GM23338 (cell line): ENCODE data around the gene MAMDC2. TPM values are rescaled to one million over a fixed set of nuclear protein-coding genes. Genes with fewer than 3 reads are reported as not detected.

Source experiments
- ATAC-seq: fragments of 200-7000 bp; cut with Tn5 transposase; 3 replicates; pipeline ENCODE4 v1.9.1; 2020
- DNase-seq: peaks from one replicate; pipeline ENCODE4 v3.0.0-alpha.2; 2015; ENCODE audit warnings: low spot score
- H2AFZ ChIP-seq: fragments of 200-600 bp; sonication (generic); 2 replicates; pipeline ENCODE4 v1.8.0; 2016; ENCODE audit warnings: antibody characterized with exemption, mild to moderate bottlenecking, moderate library complexity
- H3F3A ChIP-seq: fragments of 200-600 bp; sonication (generic); replicated peaks from 2 replicates; pipeline ENCODE4 v1.8.0; 2017; ENCODE audit warnings: antibody characterized with exemption, mixed run types, low read depth
- H3K27ac ChIP-seq: fragments of 200-600 bp; sonication (generic); 2 replicates; pipeline ENCODE4 v1.6.1; 2016; ENCODE audit warnings: low read depth
- H3K27me3 ChIP-seq: fragments of 200-600 bp; sonication (generic); 2 replicates; pipeline ENCODE4 v1.8.0; 2016; ENCODE audit warnings: mild to moderate bottlenecking, mixed run types, moderate library complexity; ENCODE audit not compliant: insufficient read depth
- H3K36me3 ChIP-seq: fragments of 200-600 bp; sonication (generic); 2 replicates; pipeline ENCODE4 v1.8.0; 2016; ENCODE audit warnings: mild to moderate bottlenecking; ENCODE audit not compliant: insufficient read depth
- H3K4me1 ChIP-seq: fragments of 200-600 bp; sonication (generic); 2 replicates; pipeline ENCODE4 v1.8.0; 2016; ENCODE audit warnings: mild to moderate bottlenecking, moderate library complexity; ENCODE audit not compliant: insufficient read depth
- H3K4me2 ChIP-seq: fragments of 200-600 bp; sonication (generic); 2 replicates; pipeline ENCODE4 v1.7.1; 2017; ENCODE audit warnings: mixed run types
- H3K4me3 ChIP-seq: fragments of 200-600 bp; sonication (generic); 2 replicates; pipeline ENCODE4 v1.6.1; 2016; ENCODE audit warnings: mixed run types
- H3K79me2 ChIP-seq: fragments of 200-600 bp; sonication (generic); replicated peaks from 2 replicates; pipeline ENCODE4 v1.8.0; 2017; ENCODE audit warnings: mild to moderate bottlenecking; ENCODE audit not compliant: insufficient read depth
- H3K9me2 ChIP-seq: fragments of 200-600 bp; sonication (generic); 2 replicates; pipeline ENCODE4 v1.8.0; 2017; ENCODE audit not compliant: insufficient read depth
- H4K20me1 ChIP-seq: fragments of 200-600 bp; sonication (generic); replicated peaks from 2 replicates; pipeline ENCODE4 v1.8.0; 2017; ENCODE audit warnings: mild to moderate bottlenecking; ENCODE audit not compliant: insufficient read depth
- H3K27ac Mint-ChIP-seq: 2 replicates; pipeline ENCODE4 v1.8.0; 2020; ENCODE audit warnings: inconsistent platforms, mild to moderate bottlenecking, moderate library complexity, mixed read lengths
- H3K27me3 Mint-ChIP-seq: 3 replicates; pipeline ENCODE4 v1.8.0; 2022; ENCODE audit warnings: low read depth, mild to moderate bottlenecking, moderate library complexity, mixed read lengths, inconsistent platforms; ENCODE audit not compliant: insufficient read depth, poor library complexity
- H3K36me3 Mint-ChIP-seq: 3 replicates; pipeline ENCODE4 v1.8.0; 2021; ENCODE audit warnings: low read depth, mild to moderate bottlenecking, inconsistent platforms, moderate library complexity, mixed read lengths
- H3K4me1 Mint-ChIP-seq: 3 replicates; pipeline ENCODE4 v1.8.0; 2020; ENCODE audit warnings: mild to moderate bottlenecking, inconsistent platforms, mixed read lengths
- H3K4me3 Mint-ChIP-seq: 3 replicates; pipeline ENCODE4 v1.8.0; 2021; ENCODE audit warnings: moderate library complexity, mild to moderate bottlenecking, inconsistent platforms, mixed read lengths
- H3K9me3 Mint-ChIP-seq: 3 replicates; pipeline ENCODE4 v1.8.0; 2020; ENCODE audit warnings: moderate library complexity, mild to moderate bottlenecking, inconsistent platforms, mixed read lengths
- CREB1 ChIP-seq: fragments of 250-450 bp; sonication (Bioruptor Pico); IDR thresholded peaks from 2 replicates; pipeline ENCODE4 v1.5.0; 2020; ENCODE audit warnings: low read depth, mild to moderate bottlenecking, moderate library complexity
- CTCF ChIP-seq, 2 experiments: fragments of 200-600 bp in 1 of 2; sonication (generic) in 1 of 2; conservative IDR thresholded peaks; 2 replicates each; pipeline versions ENCODE4 v1.5.1 to v1.6.1; 2016 to 2017; ENCODE audit warnings: antibody characterized with exemption in 2 of 2, low read depth in 2 of 2, mild to moderate bottlenecking in 2 of 2, moderate library complexity in 1 of 2
- EZH2 ChIP-seq: fragments of 200-600 bp; sonication (generic); IDR thresholded peaks from one replicate; pipeline ENCODE4 v1.8.0; 2017; ENCODE audit warnings: antibody characterized with exemption, mild to moderate bottlenecking, low read depth; ENCODE audit not compliant: unreplicated experiment
- EZH2phosphoT487 ChIP-seq: fragments of 200-600 bp; sonication (generic); IDR thresholded peaks from one replicate; pipeline ENCODE4 v1.8.1; 2018; ENCODE audit warnings: antibody characterized with exemption; ENCODE audit not compliant: unreplicated experiment
- JUNB ChIP-seq: IDR thresholded peaks from one replicate; pipeline ENCODE4 v1.6.1; 2016; ENCODE audit warnings: antibody characterized with exemption; ENCODE audit not compliant: unreplicated experiment
- STAT1 ChIP-seq: IDR thresholded peaks from one replicate; pipeline ENCODE4 v1.6.1; 2016; ENCODE audit warnings: antibody characterized with exemption; ENCODE audit not compliant: unreplicated experiment
- ZNF114 ChIP-seq: fragments of 250-450 bp; sonication (Bioruptor Pico); IDR thresholded peaks from 2 replicates; pipeline ENCODE4 v1.5.0; 2020; ENCODE audit warnings: mild to moderate bottlenecking, moderate library complexity
- ZNF331 ChIP-seq: fragments of 250-450 bp; sonication (Bioruptor Pico); IDR thresholded peaks from 2 replicates; pipeline ENCODE4 v1.5.0; 2020; ENCODE audit warnings: low read depth, mild to moderate bottlenecking, moderate library complexity
- polyA plus RNA-seq: library from polyadenylated mRNA; unstranded; fragments of >200 nt; fragmentation: Nextera tagmentation; extraction: Ambion mirVana; gene quantifications from 2 replicates; pipeline ENCODE4 v1.2.1, GENCODE V29; 2016
- total RNA-seq: library from RNA; depleted of rRNA; stranded (reverse); fragments of >200 nt; shearing (Covaris generic); gene quantifications from 2 replicates; pipeline ENCODE4 v1.2.3, GENCODE V29; 2014
- TF ChIP-seq, protein P1 (sequence below): fragments of 250-450 bp; sonication (Bioruptor Pico); IDR thresholded peaks from 2 replicates; pipeline ENCODE4 v1.5.0; 2020; ENCODE audit warnings: mild to moderate bottlenecking, moderate library complexity
- TF ChIP-seq, protein P2 (sequence below): IDR thresholded peaks from 2 replicates; pipeline ENCODE4 v1.6.1; 2016; ENCODE audit warnings: antibody characterized with exemption

The MAMDC2 gene
- total and polyA plus RNA-seq, 2 experiments from 2014 or later = 7.7 to 19.6 TPM

DNA sequence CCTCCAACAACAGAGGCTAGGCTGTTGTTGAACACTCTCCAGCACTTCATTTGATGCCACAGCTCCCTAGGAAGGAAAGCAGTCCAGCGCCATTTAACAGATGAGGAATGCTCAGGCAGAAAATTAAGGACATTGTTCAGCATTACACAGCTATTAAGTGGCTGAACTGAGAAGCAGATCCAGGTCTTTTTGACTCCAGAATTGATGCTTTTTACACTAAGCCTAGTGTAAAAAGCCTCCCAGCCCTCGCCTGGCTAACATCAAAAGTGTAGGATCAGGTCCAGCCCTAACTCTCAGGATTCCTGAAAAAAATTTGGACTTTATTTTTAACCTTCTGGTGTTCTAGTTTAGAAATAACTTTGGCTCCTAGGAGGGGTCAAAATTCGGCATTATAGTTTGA is 108.7 kb downstream of the MAMDC2 start:
- ATAC-seq (no peak), DNase-seq (no peak)
- Histone ChIP-seq H3F3A (no peaks in the 10 kb centered on the region), H3K27me3 (no peaks in the 10 kb centered on the region), H3K79me2 (no peaks in the 10 kb centered on the region), H3K9me2 (peaks cover 5% of the 10 kb centered on the region; the same call in 1 of the 2 replicates), H2AFZ (no peak overlapping the region), H3K36me3 (no peaks in the 10 kb centered on the region), H3K27ac (no peak overlapping the region), H4K20me1 (no peaks in the 10 kb centered on the region), H3K4me2 (no peak overlapping the region), H3K4me3 (no peak overlapping the region), H3K4me1 (peaks cover 19% of the 10 kb centered on the region)
- H3K36me3 Mint-ChIP-seq = no peaks in the 10 kb centered on the region
- TF ChIP-seq EZH2phosphoT487 (no peak), CREB1 (CRISPR knock-in tag) (no peak), CTCF (conservative IDR thresholded peaks at IDR 0.05; ENCODE audit: low read depth in 2 of 2) (no peak), JUNB (no peak), EZH2 (no peak), ZNF114 (no peak), STAT1 (no peak), ZNF331 (no peak)
- TF ChIP-seq, protein P1, sequence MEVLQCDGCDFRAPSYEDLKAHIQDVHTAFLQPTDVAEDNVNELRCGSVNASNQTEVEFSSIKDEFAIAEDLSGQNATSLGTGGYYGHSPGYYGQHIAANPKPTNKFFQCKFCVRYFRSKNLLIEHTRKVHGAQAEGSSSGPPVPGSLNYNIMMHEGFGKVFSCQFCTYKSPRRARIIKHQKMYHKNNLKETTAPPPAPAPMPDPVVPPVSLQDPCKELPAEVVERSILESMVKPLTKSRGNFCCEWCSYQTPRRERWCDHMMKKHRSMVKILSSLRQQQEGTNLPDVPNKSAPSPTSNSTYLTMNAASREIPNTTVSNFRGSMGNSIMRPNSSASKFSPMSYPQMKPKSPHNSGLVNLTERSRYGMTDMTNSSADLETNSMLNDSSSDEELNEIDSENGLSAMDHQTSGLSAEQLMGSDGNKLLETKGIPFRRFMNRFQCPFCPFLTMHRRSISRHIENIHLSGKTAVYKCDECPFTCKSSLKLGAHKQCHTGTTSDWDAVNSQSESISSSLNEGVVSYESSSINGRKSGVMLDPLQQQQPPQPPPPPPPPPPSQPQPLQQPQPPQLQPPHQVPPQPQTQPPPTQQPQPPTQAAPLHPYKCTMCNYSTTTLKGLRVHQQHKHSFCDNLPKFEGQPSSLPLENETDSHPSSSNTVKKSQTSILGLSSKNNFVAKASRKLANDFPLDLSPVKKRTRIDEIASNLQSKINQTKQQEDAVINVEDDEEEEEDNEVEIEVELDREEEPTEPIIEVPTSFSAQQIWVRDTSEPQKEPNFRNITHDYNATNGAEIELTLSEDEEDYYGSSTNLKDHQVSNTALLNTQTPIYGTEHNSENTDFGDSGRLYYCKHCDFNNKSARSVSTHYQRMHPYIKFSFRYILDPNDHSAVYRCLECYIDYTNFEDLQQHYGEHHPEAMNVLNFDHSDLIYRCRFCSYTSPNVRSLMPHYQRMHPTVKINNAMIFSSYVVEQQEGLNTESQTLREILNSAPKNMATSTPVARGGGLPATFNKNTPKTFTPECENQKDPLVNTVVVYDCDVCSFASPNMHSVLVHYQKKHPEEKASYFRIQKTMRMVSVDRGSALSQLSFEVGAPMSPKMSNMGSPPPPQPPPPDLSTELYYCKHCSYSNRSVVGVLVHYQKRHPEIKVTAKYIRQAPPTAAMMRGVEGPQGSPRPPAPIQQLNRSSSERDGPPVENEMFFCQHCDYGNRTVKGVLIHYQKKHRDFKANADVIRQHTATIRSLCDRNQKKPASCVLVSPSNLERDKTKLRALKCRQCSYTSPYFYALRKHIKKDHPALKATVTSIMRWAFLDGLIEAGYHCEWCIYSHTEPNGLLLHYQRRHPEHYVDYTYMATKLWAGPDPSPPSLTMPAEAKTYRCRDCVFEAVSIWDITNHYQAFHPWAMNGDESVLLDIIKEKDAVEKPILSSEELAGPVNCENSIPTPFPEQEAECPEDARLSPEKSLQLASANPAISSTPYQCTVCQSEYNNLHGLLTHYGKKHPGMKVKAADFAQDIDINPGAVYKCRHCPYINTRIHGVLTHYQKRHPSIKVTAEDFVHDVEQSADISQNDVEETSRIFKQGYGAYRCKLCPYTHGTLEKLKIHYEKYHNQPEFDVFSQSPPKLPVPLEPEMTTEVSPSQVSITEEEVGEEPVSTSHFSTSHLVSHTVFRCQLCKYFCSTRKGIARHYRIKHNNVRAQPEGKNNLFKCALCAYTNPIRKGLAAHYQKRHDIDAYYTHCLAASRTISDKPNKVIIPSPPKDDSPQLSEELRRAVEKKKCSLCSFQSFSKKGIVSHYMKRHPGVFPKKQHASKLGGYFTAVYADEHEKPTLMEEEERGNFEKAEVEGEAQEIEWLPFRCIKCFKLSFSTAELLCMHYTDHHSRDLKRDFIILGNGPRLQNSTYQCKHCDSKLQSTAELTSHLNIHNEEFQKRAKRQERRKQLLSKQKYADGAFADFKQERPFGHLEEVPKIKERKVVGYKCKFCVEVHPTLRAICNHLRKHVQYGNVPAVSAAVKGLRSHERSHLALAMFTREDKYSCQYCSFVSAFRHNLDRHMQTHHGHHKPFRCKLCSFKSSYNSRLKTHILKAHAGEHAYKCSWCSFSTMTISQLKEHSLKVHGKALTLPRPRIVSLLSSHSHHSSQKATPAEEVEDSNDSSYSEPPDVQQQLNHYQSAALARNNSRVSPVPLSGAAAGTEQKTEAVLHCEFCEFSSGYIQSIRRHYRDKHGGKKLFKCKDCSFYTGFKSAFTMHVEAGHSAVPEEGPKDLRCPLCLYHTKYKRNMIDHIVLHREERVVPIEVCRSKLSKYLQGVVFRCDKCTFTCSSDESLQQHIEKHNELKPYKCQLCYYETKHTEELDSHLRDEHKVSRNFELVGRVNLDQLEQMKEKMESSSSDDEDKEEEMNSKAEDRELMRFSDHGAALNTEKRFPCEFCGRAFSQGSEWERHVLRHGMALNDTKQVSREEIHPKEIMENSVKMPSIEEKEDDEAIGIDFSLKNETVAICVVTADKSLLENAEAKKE (CRISPR knock-in tag) = no peak
- TF ChIP-seq, protein P2, sequence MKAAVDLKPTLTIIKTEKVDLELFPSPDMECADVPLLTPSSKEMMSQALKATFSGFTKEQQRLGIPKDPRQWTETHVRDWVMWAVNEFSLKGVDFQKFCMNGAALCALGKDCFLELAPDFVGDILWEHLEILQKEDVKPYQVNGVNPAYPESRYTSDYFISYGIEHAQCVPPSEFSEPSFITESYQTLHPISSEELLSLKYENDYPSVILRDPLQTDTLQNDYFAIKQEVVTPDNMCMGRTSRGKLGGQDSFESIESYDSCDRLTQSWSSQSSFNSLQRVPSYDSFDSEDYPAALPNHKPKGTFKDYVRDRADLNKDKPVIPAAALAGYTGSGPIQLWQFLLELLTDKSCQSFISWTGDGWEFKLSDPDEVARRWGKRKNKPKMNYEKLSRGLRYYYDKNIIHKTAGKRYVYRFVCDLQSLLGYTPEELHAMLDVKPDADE = no peak
- no peaks in the 10 kb centered on the region for H3K9me3 Mint-ChIP-seq
- peaks cover 19% of the 10 kb centered on the region for H3K4me1 Mint-ChIP-seq
- H3K27me3 Mint-ChIP-seq = peaks cover 6% of the 10 kb centered on the region
- H3K4me3 Mint-ChIP-seq = no peak overlapping the region
- H3K27ac Mint-ChIP-seq = no peak overlapping the region
